Stimulated activated CD8-positive, alpha-beta memory T cell treated with anti-CD3 and anti-CD28 coated beads, Interleukin-12 subunit alpha, Interleukin-12 subunit beta, amount 100 ng/mL, for 1 hour (primary cell): Measurements from ENCODE around the gene CD82.

Source experiments
- DNase-seq: peaks from one replicate; pipeline ENCODE4 v3.0.0-alpha.2; 2020; ENCODE audit warnings: low read depth

The CD82 gene

DNA sequence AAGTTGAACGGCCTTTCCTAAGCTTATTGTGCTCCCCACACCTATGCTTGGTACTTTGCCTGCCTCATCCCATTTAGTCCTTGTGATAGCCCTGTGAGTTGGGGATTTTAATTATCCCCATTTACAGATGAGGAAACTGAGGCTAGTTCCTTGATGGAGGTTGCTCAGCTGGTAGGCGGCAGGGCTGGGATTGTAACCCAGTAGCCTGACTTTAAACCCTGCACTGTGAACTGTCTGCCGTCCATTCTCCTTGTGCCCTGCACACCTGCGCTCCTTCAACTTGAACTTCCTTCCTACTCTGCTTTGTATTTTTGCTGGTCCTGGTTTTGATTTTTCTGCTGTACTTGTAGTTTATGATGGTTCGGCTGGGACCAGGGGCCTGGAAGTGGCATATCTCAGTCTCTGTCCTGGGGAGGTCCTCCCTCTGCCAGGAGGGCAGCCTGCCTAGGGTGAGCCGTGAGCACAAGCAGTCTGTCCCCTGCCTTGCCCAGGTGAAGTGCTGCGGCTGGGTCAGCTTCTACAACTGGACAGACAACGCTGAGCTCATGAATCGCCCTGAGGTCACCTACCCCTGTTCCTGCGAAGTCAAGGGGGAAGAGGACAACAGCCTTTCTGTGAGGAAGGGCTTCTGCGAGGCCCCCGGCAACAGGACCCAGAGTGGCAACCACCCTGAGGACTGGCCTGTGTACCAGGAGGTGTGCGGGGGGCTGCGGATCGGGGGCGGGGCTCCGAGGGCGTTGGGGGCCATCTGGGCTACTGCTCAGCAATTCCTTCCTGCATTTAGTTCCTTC is 52.4 kb downstream of the CD82 start:
- DNase-seq, result no peak

DNA sequence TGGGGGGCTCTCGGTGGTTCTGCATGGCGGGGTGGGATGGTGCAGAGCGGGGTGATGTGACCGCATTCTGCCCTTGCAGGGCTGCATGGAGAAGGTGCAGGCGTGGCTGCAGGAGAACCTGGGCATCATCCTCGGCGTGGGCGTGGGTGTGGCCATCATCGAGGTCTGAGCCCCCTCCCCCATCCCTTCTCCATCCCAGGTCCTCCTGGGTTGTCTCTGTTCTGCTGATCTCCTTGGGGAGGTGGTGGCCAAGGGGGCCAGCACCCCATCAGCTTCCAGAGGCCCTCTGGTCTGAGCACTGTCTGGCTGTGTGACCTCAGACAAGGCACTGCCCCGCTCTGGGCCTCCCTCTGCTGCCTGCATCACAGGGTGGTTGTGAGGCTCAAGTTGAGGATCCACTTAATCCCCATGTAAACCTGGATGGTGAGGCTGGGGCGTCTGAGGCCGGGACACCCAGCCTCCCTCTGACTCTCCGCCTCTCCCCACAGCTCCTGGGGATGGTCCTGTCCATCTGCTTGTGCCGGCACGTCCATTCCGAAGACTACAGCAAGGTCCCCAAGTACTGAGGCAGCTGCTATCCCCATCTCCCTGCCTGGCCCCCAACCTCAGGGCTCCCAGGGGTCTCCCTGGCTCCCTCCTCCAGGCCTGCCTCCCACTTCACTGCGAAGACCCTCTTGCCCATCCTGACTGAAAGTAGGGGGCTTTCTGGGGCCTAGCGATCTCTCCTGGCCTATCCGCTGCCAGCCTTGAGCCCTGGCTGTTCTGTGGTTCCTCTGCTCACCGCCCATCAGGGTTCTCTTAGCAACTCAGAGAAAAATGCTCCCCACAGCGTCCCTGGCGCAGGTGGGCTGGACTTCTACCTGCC is 53.3 kb downstream of the CD82 start:
- DNase-seq, result no peak

DNA sequence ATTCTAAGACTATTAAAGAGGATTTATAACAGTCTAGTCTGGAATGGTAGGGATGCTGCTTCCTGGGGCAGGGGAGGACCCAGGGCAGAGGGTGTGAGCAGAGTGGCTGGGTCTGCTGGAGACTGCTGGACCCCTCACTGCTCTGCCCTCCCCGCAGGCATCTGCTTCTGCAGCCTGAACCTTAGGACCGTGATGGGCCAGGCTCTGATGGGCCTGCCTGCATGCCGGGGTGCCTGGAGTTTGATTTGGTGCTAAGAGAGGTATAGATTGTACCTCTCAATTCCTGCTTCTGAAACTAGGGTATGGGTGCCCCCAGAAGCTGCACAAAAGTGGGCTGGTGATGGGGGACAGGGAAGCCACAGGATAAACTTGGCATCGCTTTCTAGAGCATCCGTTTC is 54.9 kb downstream of the CD82 start:
- no peak for DNase-seq

DNA sequence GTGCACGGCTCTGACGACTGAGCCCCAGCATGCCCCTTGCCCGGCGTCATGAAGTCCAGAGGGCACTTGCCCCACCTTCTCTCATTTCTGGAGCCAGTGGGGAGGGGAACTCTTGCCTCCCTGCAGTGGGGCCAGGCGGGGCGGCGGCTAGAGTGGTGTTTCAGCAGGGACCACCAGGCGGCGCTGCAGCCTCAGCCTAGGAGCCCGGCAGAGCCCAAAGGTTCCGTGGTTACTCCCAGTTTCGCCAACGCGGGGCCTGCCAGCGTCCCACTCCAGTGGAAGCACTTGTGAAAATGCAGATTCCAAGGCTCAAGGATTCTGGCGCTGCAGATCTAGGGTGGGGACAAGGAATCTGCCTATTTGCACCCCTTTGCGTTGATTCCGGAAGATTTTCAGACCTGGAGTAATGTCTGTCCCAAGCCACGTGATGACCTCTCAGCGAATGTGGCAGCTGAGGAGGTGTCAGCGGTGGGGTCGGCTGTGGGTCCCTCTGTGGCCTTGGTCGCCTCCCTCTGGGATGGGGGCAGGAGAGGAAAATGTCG is 55.7 kb downstream of the CD82 start:
- DNase-seq, result peak; percentile 33

DNA sequence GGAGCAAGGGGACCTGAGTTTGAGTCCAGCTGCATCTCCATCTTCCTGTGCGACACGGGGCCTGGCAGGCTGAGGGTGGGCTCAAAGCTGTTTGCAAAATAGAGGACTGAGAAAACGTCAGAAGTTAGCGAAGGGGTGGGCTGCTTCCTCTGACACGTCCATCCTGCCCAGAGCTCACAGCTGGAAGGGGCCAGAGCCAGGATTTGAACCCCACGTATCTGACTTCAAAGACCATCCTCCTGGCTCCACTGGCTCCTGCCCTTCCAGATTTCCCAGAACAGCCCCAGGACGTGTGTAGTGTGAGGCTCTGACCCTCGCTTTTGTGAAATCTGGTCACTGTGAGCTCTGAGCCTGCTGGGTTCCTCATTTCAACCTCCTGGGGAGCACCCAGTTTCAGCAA is 56.3 kb downstream of the CD82 start:
- no peak for DNase-seq

DNA sequence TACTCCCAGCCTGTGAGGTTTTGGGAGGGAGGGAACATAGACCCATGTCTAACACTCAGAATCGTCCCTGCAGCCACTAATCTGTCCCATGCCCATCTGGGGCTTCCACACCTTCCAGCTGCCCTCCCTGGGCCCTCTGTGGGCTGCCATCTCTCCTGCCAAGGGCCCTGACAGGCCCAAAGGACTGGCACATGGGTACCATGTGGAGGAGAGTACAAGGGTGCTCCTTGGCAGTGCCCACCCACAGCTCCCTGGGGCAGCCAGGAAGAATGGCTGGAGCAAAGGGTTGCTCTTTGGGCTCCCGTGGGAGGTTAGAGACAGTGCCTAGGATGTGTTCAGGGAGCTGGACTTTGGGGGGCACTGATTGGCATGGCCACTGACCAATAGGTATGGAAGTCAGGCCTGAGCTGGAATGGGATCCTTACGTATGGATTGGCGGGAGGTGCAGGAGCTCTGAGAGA is 56.8 kb downstream of the CD82 start:
- no peak for DNase-seq

DNA sequence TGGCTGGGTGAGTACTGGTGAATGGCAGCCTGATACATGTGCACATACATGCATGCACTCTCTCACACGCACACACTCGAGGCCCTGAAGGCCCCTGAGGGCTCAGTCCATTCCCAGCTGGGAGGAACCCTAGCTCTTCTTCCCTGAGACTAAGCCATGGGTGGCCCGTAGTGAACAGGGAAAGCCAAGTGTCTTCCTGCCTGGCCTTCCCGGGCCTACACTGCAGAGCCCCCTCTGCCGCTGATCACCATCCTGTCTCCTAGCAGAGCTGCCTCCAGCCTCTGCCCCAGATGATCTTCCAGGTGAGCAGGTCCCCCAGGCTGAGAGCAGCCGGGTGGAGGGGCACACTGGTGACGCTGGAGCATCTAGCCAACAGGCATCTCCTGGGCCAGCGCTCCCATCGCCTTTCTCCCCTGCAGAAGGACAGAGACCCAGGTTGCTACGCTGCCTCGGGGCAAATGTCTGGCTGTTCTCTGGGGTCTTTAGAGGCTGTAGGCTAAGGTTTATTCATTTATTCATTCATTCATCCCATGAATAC is 57.3 kb downstream of the CD82 start:
- DNase-seq, result no peak

DNA sequence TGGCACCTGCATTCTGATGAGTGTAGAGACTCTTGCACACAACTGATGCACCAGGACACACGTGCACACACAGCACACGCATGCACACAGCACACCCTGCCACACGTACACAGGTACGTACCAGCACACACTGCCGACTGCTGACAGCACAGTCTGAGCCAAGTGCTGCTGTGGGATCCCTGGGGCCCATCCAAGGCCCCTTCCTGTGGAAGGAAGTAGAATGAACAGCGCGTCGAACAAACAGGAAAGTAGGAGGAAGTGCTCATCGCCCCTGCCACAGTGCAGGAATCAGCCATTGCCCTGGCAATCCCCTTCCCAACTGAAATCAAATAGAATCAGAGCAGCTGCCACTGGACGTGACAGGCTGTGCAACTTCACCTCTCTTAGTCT is 57.9 kb downstream of the CD82 start:
- DNase-seq, result no peak

DNA sequence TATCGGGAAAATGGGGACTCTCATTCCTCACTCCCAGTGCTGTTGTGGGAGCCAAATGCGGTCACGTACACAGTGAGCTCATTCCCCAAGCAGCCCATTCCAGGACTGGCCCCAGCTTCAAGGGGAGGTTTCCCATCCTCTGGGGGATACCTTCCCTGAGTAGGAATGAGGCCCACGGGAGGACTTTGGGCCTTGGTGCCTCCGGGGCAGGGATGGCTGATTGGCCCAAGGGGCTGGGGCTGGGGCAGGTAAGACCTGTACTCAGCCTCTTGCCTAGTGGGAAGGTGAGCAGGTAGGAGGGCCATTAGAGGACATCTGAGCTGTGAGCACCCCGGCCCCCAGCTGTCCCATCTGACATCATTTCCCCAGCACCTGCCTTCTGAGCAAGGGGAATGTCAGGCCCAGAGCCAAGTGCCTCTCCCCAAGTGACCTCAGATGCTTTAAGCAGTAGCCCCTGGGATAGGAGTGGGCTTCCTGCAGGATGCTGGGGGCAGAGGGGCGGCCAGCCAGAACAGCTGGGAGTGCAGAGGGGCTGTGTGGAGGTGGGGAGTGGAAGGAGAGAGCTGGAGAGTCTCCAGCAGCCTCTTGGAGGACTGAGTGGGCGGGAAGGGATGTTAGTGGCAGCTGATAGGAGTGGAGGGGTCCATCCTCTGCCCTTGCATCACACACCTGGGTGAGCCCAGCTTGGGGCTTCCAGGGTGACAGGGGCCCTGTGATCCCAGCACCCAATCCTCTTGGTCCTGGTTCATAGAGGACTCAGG is 58.4 kb downstream of the CD82 start:
- no peak for DNase-seq

DNA sequence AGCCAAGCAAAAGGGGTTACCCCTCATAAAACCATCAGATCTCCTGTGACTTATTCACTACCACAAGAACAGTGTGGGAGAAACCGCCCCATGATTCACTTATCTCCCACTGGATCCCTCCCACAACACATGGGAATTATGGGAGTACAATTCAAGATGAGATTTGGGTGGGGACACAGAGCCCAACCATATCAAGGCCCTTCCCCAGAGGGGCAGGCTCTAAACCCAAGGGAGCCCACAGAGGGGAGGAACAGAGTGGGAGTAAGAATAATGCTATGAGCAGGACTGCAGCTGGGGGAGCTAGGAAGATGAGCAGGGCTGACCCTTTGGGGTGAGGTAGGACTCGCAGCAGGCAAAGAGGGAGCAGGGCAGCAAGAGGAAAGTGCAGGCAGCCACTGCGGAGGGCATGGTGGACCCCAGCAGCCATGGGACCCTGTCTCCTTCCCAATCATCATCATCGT is 59.3 kb downstream of the CD82 start:
- DNase-seq, result no peak

DNA sequence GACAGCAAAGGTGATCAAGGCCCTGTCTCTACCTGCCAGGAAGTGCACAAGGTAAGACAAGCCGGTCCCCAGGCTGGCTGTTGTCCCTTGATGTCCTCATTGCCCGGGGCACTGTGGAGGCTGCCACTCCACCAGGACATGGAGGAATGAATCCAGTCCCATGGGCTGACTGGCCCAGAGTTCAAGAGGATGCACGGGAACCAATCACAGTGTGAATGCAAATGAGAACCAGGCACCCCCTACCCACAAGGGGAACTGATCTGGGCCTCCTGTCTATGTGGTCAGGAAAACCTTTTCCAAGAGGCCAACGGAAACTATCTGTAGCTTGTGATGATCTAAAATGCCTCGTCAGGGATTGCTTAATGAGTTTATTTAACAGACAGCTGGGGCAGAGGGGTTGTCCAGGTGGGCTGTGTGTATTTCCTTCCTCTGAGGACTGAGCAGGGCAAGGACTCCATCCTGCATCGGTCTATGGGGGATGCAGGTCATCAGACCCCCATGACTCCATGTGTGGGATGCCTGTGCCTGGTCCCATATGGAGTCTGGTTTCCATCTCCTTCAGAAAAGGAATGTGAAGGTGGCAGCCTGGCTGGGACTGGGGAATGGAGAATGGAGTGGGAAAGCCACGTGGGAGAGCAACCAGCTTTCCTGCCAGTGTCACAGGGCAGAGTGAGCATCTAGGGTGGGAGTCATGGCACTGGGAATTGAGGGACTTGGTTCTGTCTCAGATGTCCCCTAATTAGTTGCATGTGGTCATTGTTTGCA is 60.5 kb downstream of the CD82 start:
- DNase-seq, result no peak

DNA sequence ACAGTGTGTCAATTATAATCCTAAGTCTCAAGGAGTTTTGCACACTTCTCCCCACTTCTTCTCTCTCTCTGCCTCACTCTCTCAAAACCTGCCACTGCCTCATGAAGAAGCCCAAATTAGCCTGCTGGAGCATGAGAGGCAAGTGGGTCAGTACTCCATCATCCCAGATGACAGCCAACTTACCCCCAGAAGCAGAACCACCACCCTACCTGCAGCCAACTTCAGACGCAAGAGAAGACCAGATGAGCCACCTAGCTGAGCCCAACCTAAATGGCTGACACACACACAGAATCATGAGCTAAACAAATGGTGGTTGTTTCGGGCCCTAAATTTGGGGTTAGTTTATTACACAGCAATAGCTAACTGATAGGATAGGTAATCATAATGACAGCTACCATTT is 61.2 kb downstream of the CD82 start:
- DNase-seq, result no peak

DNA sequence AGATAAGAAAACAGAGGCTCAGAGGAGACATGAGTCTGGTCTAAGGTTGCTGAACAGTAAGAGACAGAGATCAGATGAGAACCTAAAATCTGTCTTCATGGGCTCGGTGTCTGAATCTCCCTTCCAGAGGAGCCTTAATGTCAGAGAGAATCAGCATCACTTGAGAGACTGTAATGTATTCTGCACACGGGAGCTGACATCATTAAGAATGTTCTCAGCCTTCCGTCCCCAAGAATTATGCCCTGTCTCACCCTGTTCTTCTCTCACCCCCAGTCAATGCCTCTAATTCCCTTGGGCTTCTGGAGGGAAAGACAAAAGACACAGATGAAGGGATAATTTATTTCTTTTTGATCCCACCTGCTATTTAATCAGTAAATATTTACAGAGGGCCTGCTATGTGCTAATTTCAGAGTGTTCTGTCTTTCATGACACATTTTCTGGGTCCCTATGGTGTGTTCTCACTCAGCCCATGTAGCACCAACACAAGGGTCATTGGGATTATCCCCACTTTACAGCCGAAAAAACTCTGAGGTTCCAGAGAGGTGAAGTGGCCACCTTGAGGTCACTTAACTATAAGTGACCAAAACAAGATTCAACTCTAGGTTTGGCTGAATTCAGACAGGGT is 61.8 kb downstream of the CD82 start:
- DNase-seq, result no peak

DNA sequence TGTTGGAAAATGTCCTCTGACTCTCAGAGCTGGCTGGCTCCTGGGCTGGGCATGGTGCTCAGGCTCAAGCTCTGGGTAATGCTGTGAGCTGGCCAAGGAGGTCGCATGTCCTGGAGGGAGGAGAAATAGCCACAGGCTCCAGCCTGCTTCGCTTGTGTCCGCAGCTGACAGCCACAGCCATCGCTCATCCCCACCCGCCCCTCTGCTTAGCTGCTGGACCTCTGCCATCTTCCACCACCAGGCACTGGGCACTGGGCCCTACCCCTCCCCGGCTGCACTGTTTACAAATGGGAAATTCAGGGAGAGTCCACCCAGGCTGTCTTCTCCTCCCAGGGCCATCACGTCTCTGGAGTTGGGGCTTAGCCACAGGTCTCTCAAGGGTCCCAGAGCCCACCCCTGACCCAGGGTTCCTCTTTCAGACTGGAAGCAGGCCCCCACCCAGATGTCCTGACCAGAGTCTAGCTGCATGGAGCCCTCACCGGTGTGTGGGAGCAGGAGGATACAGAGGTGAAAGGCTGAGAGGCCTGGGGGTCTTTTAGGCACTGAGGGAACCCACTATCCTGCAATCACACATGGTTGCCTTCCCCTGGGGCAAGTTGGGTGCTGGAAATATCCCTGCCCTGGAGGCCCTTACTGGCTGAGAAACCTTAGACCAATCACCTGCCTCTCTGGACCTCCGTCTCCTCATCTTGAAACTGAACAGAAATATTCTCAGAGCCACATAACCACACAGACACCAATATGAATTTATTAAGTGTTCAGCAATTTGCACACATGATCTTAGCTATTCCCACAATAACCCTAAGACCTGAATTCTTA is 62.7 kb downstream of the CD82 start:
- no peak for DNase-seq

DNA sequence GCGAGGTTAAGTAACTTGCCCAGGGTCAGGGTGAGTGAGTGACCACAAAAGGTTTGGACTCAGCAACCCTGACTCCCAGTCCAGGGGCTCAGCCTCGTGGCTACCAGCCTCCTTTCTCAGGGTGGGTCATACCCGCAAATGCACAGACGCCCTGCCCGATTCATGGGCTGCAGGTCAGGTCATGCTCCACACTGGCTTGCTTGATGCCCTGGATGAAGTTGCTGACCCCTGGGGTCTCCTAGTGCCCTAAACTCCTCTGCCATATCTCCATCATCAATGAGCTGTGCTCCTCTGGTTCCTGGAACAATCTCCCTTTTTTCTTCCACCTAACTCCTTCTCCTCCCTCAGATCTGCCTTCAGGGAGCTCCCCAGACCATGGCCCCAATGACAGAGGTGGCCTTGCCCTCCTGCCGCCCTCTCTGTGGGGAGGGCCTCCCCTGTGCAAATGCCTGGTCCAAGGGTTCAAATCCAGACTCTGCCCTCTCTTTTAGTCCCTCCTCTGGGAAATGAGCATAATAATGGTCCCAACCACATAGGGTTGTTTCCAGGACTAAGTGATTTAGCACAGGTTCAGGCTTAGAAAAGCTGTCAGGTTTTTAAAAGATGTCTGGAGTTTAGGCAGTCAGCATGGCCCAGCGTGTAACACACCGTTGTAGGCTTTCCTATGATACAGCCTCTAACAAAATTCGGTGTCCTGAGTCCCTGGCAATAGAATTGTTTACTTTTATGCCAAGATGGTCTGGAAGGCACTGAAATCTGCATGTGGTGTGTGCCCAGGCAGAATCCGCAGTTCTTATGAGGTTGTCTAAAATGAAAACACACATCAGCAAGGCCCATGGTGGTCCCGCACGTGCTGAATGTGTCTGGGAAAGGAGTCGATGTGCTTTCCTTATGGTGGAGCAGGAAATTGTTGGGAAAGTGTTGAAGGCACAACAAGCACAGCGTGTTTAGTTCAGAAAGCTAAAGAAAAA is 63.6 kb downstream of the CD82 start:
- DNase-seq, result no peak

DNA sequence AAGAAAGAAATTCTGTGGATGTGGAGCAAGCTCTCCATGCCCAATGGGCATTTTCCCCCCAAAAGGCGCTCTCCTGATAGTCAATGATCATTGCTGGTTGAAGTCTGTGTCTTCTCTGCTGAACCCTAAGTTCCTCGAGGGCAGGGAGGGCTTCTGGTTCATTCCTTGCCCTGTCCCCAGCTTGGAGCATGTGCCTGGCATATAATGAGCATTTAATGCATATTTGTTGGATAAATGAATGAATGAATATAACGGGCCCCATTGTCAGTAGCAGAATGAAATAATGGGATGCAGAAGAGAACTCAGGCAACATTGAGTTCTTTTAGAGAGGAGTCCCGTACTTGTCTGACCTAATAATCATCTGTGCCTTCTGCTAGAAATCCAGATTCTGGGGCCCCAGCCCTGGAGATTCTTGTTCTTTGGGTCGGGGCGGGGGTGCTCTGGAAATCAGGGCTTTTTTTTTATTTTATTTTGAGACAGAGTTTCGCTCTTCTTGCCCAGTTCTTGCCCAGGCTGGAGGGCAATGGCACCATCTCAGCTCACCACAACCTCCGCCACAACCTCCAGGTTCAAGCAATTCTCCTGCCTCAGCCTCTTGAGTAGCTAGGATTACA is 64.4 kb downstream of the CD82 start:
- no peak for DNase-seq

DNA sequence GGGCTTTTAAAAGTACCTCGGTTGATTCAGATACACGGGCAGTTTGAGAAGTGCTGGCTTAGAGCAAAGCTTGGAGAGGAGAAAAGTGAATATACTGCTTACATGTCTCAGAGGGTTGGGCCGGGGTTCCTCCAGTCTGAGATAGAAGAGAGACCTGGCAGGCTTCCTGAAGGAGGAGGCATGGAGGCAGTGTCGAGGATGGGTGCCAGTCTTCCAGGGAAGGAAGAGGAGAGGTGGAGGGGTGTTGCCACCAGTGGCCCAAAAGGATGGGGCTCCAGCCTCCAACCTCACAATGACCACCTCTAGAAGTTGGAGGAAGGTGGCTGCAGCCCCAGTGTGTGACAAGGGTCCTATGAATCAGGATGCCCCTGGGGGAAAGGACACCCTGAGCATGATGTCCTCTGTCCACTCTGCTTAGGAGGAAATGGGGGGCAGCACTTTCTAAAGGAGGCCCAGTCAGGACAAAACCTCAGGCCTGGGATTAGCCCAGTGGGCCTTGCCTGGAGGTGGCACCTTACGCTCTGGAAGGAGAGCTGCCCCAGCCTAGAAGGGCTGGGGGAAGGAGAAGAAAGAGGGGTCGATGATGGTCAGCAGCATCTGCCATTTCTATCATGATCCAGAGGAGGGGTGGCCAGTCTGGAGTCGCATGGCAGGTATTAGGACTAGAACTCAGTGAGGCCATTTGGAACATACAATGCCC is 65.2 kb downstream of the CD82 start:
- DNase-seq, result no peak

DNA sequence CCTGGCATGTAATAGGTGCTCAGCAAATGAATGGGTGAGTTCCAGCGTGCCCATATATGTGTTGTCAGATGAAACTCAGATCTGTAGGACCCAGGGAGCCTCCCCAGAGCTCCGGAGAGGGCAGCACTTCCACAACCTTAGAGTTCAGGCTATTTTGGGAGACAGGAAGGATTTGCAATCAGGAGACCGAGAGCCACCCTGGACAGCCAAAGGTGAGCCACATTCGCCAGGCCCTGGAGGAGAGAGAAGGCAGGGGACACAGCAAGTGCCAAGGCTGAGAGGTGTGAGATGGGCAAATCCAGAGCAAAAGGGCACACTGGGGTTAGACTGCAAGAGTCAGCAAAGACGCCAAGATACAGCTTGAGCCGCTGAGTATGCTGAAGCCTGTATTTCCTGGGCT is 66.4 kb downstream of the CD82 start:
- DNase-seq, result no peak
